H1 (cell line): Measurements from ENCODE around the gene CTXN1. TPM values are rescaled to one million over a fixed set of nuclear protein-coding genes. Genes with fewer than 3 reads are reported as not detected.

ENCODE experiments used
- CTCF ChIA-PET: fragments of 300-600 bp; sonication (Branson Sonifier 250); formaldehyde crosslinking; loops from one replicate; lab custom pipeline; 2021; ENCODE audit not compliant: partially characterized antibody; lab: Charles Lee
- POLR2A ChIA-PET: fragments of 300-600 bp; sonication (Branson Sonifier 250); formaldehyde crosslinking; loops from one replicate; lab custom pipeline; 2021; ENCODE audit warnings: inconsistent platforms; ENCODE audit not compliant: partially characterized antibody; lab: Charles Lee
- DNase-seq, 2 experiments: peaks; one replicate each; pipeline versions ENCODE4 v3.0.0 to v3.0.0-alpha.2; 2010 to 2022; ENCODE audit warnings: low spot score in 2 of 2, low read depth in 1 of 2, mixed read lengths in 1 of 2
- FAIRE-seq: peaks from 2 replicates; lab custom pipeline; 2011; peaks lifted over from hg19 to GRCh38; lab: Jason Lieb, UNC
- H2AFZ ChIP-seq: 2 replicates; pipeline ENCODE4 v1.8.1; 2012; ENCODE audit warnings: low read length, inconsistent platforms
- H2AK5ac ChIP-seq: 2 replicates; pipeline ENCODE4 v1.6.1; 2013; ENCODE audit warnings: low read depth, low read length
- H2BK120ac ChIP-seq: replicated peaks from 2 replicates; pipeline ENCODE3; 2013; ENCODE audit warnings: low read depth, low read length, inconsistent platforms
- H2BK12ac ChIP-seq: 2 replicates; pipeline ENCODE4 v1.6.1; 2013; ENCODE audit warnings: low read depth, low read length
- H2BK15ac ChIP-seq: 2 replicates; pipeline ENCODE4 v1.6.1; 2013; ENCODE audit warnings: low read length
- H2BK20ac ChIP-seq: 2 replicates; pipeline ENCODE4 v1.6.1; 2013; ENCODE audit warnings: low read length
- H2BK5ac ChIP-seq: 2 replicates; pipeline ENCODE4 v1.6.1; 2013; ENCODE audit warnings: low read depth, low read length
- H3K14ac ChIP-seq: 2 replicates; pipeline ENCODE4 v1.6.1; 2013; ENCODE audit warnings: inconsistent platforms; ENCODE audit not compliant: insufficient read length
- H3K18ac ChIP-seq: 2 replicates; pipeline ENCODE4 v1.6.1; 2013; ENCODE audit warnings: low read length; ENCODE audit errors: extremely low read depth
- H3K23ac ChIP-seq: 2 replicates; pipeline ENCODE4 v1.6.1; 2013; ENCODE audit warnings: inconsistent platforms; ENCODE audit not compliant: insufficient read length
- H3K23me2 ChIP-seq: 2 replicates; pipeline ENCODE4 v1.6.1; 2013; ENCODE audit warnings: low read depth, low read length
- H3K27ac ChIP-seq: 2 replicates; pipeline ENCODE4 v1.6.1; 2011; ENCODE audit warnings: low read depth, low read length, inconsistent platforms
- H3K27me3 ChIP-seq, 4 experiments: replicated peaks in 1 of 4; 1 replicate in 1 of 4; 2 replicates in 3 of 4; pipeline versions ENCODE4 v1.6.1 to v1.8.1; 2011 to 2013; ENCODE audit warnings: low read length in 3 of 4, mild to moderate bottlenecking in 3 of 4, inconsistent platforms in 2 of 4, mixed read lengths in 2 of 4, moderate library complexity in 1 of 4; ENCODE audit not compliant: control insufficient read depth in 3 of 4, insufficient read depth in 3 of 4; ENCODE audit errors: extremely low read depth in 1 of 4
- H3K36me3 ChIP-seq, 4 experiments: 2 replicates each; pipeline versions ENCODE4 v1.6.1 to v1.8.1; 2011 to 2013; ENCODE audit warnings: mild to moderate bottlenecking in 4 of 4, low read length in 3 of 4, moderate library complexity in 2 of 4, control low read depth in 1 of 4, inconsistent platforms in 1 of 4; ENCODE audit not compliant: insufficient read depth in 4 of 4, control insufficient read depth in 2 of 4
- H3K4ac ChIP-seq: replicated peaks from 2 replicates; pipeline ENCODE3; 2013; ENCODE audit warnings: low read length, low read depth, mixed read lengths, inconsistent platforms; ENCODE audit not compliant: insufficient read length
- H3K4me1 ChIP-seq, 4 experiments: replicated peaks in 1 of 4; 1 replicate in 1 of 4; 2 replicates in 3 of 4; pipeline versions ENCODE4 v1.6.1 to v1.8.1; 2011 to 2013; ENCODE audit warnings: low read length in 3 of 4, inconsistent platforms in 2 of 4, mixed read lengths in 1 of 4; ENCODE audit not compliant: insufficient read depth in 4 of 4, control insufficient read depth in 3 of 4
- H3K4me2 ChIP-seq, 2 experiments: 2 replicates each; pipeline versions ENCODE4 v1.6.1 to v1.8.1; 2011 to 2013; ENCODE audit warnings: low read depth in 2 of 2, low read length in 2 of 2, control low read depth in 1 of 2, inconsistent platforms in 1 of 2, mild to moderate bottlenecking in 1 of 2; ENCODE audit not compliant: insufficient read depth in 1 of 2
- H3K4me3 ChIP-seq, 4 experiments: fragments of 200-600, 300-600 bp in 1 of 4; sonication (generic), shearing (Covaris generic), sonication (Bioruptor Twin) in 1 of 4; 2 replicates each; pipeline versions ENCODE4 v1.5.1 to v1.8.1; 2011 to 2016; ENCODE audit warnings: low read length in 4 of 4, low read depth in 3 of 4, control low read depth in 2 of 4, inconsistent platforms in 2 of 4, mild to moderate bottlenecking in 2 of 4, mixed read lengths in 1 of 4, moderate library complexity in 1 of 4; ENCODE audit not compliant: insufficient read depth in 2 of 4; ENCODE audit errors: extremely low read depth in 1 of 4
- H3K56ac ChIP-seq: replicated peaks from 2 replicates; pipeline ENCODE3; 2013; ENCODE audit warnings: low read depth, mild to moderate bottlenecking, mixed read lengths, low read length, inconsistent platforms; ENCODE audit not compliant: insufficient read length
- H3K79me1 ChIP-seq: 2 replicates; pipeline ENCODE4 v1.6.1; 2013; ENCODE audit warnings: low read depth, low read length, control low read depth
- H3K79me2 ChIP-seq, 2 experiments: 2 replicates each; pipeline versions ENCODE4 v1.6.1 to v1.8.1; 2012 to 2013; ENCODE audit warnings: low read length in 2 of 2, mild to moderate bottlenecking in 2 of 2, inconsistent platforms in 1 of 2; ENCODE audit not compliant: insufficient read depth in 2 of 2, control insufficient read depth in 1 of 2
- H3K9ac ChIP-seq, 4 experiments: replicated peaks in 1 of 4; 1 replicate in 1 of 4; 2 replicates in 3 of 4; pipeline versions ENCODE4 v1.6.1 to v1.8.1; 2011 to 2013; ENCODE audit warnings: low read depth in 3 of 4, low read length in 3 of 4, control low read depth in 2 of 4, mild to moderate bottlenecking in 2 of 4, moderate library complexity in 2 of 4, inconsistent platforms in 1 of 4; ENCODE audit errors: extremely low read depth in 1 of 4
- H3K9me3 ChIP-seq, 2 experiments: 2 replicates each; pipeline versions ENCODE4 v1.6.1 to v1.8.1; 2012 to 2013; ENCODE audit warnings: mild to moderate bottlenecking in 2 of 2, moderate library complexity in 2 of 2, control low read depth in 1 of 2, inconsistent platforms in 1 of 2, low read depth in 1 of 2, low read length in 1 of 2, mixed read lengths in 1 of 2; ENCODE audit not compliant: insufficient read depth in 2 of 2
- H4K20me1 ChIP-seq, 2 experiments: replicated peaks in 1 of 2; 2 replicates each; pipeline versions ENCODE3 to v1.8.1; 2011 to 2013; ENCODE audit warnings: inconsistent platforms in 2 of 2, low read length in 2 of 2, mild to moderate bottlenecking in 1 of 2; ENCODE audit not compliant: insufficient read depth in 2 of 2, control insufficient read depth in 1 of 2
- H4K5ac ChIP-seq: 2 replicates; pipeline ENCODE4 v1.6.1; 2013; ENCODE audit warnings: low read length, low read depth, mixed read lengths, inconsistent platforms; ENCODE audit not compliant: insufficient read length
- H4K8ac ChIP-seq: 2 replicates; pipeline ENCODE4 v1.8.0; 2013; ENCODE audit warnings: mild to moderate bottlenecking, moderate library complexity, low read length, inconsistent platforms; ENCODE audit not compliant: insufficient read depth; ENCODE audit errors: extremely low read depth
- H4K91ac ChIP-seq: replicated peaks from 2 replicates; pipeline ENCODE3; 2013; ENCODE audit warnings: low read length, mixed read lengths, inconsistent platforms; ENCODE audit not compliant: insufficient read length
- EZH2 ChIP-seq: fragments of 200-600 bp; sonication (generic); IDR thresholded peaks from 2 replicates; pipeline ENCODE4 v1.7.1; 2012; ENCODE audit warnings: low read depth, mild to moderate bottlenecking, moderate library complexity, low read length, inconsistent platforms; ENCODE audit not compliant: severe bottlenecking
- HDAC6 ChIP-seq: IDR thresholded peaks from one replicate; pipeline ENCODE4 v1.7.1; 2012; ENCODE audit warnings: low read depth, mild to moderate bottlenecking, inconsistent platforms, low read length, moderate library complexity
- JUN ChIP-seq: IDR thresholded peaks from 2 replicates; pipeline ENCODE4 v1.6.1; 2011; ENCODE audit warnings: low read depth, mild to moderate bottlenecking, improper control_type of control experiment, low read length
- SP1 ChIP-seq: IDR thresholded peaks from 2 replicates; pipeline ENCODE4 v1.6.1; 2011; ENCODE audit warnings: low read depth, low read length
- WGBS, 2 experiments: shearing (Covaris generic) in 1 of 2; methylation state at CpG; one replicate each; pipeline versions ENCODE4 v1.1.6 to v1.1.7; 2013 to 2015; ENCODE audit warnings: low lambda C conversion rate in 2 of 2, mixed read lengths in 2 of 2, inconsistent platforms in 1 of 2, low coverage in 1 of 2, missing lambda C conversion rate in 1 of 2; ENCODE audit not compliant: insufficient replicate concordance in 2 of 2, insufficient coverage in 1 of 2, insufficient read length in 1 of 2; ENCODE audit errors: extremely low coverage in 1 of 2, missing lambda C conversion rate in 1 of 2; 5-methylcytosine and 5-hydroxymethylcytosine counted together
- polyA plus RNA-seq, 7 experiments: library from polyadenylated mRNA; depleted of rRNA in 3 of 7; stranded (reverse) in 5 of 7; unstranded in 2 of 7; fragments of >200 nt in 5 of 7; fragments of 200-250 nt in 2 of 7; gene quantifications; 1 replicate in 5 of 7; 2 replicates in 1 of 7; 4 replicates in 1 of 7; pipeline versions ENCODE4 v1.2.1 to v1.2.3, GENCODE V29; 2011 to 2013; ENCODE audit warnings: missing spikeins in 2 of 7, mixed read lengths in 2 of 7
- total RNA-seq: library from RNA; stranded (reverse); fragmentation: NEBNext Ultra II Directional; extraction: Animal tissue kit (Norgen Biotek cat#: 25700); gene quantifications from 2 replicates; pipeline ENCODE4 v1.2.1, GENCODE V29; 2021

CTXN1 gene
- total and polyA plus RNA-seq, 2 of the 8 experiments (the other 6 are each of a cell fraction or from before 2014, with no cell fraction given) = 16.4 to 58.0 TPM

DNA sequence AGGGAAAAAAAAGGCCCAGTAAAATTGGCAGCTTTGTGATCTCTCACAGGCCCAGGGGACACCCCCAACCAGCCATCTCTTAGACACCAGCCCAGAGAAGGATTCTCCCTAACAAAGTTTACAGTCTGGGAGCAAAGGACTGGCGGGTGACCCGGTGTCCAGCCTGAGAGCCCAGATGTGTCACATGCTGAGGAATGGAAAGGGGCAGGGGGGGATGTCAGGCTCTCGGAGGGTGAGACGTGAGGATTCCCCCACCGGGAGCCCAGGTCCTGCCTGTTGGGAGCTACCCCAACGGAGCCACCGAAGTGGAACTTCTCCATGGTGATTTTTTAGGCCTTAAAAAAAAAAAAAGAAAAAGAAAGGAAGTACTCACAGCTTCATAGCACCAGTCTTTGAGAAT is 4.8 kb upstream of the CTXN1 start:
- no peak overlapping the region for H3K27ac ChIP-seq
- FAIRE-seq = no peak
- DNase-seq = no peak

More for the DNA sequence above, 4.8 kb upstream of the CTXN1 start:
- Histone ChIP-seq H2BK20ac (no peak overlapping the region), H2AK5ac (no peak overlapping the region), H2BK5ac (no peak overlapping the region), H3K4ac (no peak overlapping the region), H2BK12ac (no peak overlapping the region), H3K18ac (no peak overlapping the region), H4K8ac (no peak overlapping the region), H3K79me1 (no peaks in the 10 kb centered on the region), H3K4me2 (no peak overlapping the region), H2AFZ (no peak overlapping the region), H3K9ac (no peak overlapping the region), H2BK15ac (no peak overlapping the region), H3K36me3 (peaks cover 23 to 52% (median 45%) of the 10 kb centered on the region in 4 experiments), H3K9me3 (no peaks in the 10 kb centered on the region), H3K56ac (no peak overlapping the region), H4K5ac (no peak overlapping the region), H3K14ac (no peak overlapping the region)
- POLR2A ChIA-PET = interaction anchor here (1.3 to 10.4 kb wide), 5 partner anchors 10 to 191 kb away, joined by 3 to 205 read pairs (median 5); partner anchors contain the start of genes SNAPC2 and TIMM44
- 84% methylated on average over 7 of the region's 7 CpGs; no CpG with 5 or more reads in 1 of the 2 experiments for WGBS, 2 experiments
- TF ChIP-seq SP1 (no peak), HDAC6 (no peak), EZH2 (no peak), JUN (no peak)
- TF ChIP-seq, all 59 proteins: peak for 0
- Histone ChIP-seq H3K4me3 (no peak overlapping the region), H4K20me1 (peaks cover 9 to 19% of the 10 kb centered on the region in 2 experiments), H3K4me1 (peaks cover 0 to 5% (median 2%) of the 10 kb centered on the region in 4 experiments; a peak in 5 of 7 replicates), H2BK120ac (no peak overlapping the region), H3K79me2 (no peaks in the 10 kb centered on the region), H3K27me3 (no peaks in the 10 kb centered on the region), H4K91ac (no peak overlapping the region), H3K23me2 (peaks cover 2% of the 10 kb centered on the region; the same call in 1 of the 2 replicates), H3K23ac (no peak overlapping the region)
- CTCF ChIA-PET = interaction anchor here (0.5 to 4.1 kb wide), 5 partner anchors 11 to 237 kb away, joined by 3 to 28 read pairs (median 5); partner anchors contain the start of genes SNAPC2 and TIMM44
